Left cardiac atrium (tissue), 4 donors: ENCODE data around the gene ATP5ME. TPM values are rescaled to one million over a fixed set of nuclear protein-coding genes. Genes with fewer than 3 reads are reported as not detected.
"Not testable (repeated sequence)": the region's sequence is repeated elsewhere in the genome, so short reads cannot be mapped to it uniquely, and the experiment has no call there.

Experiments used
- ATAC-seq, 2 donors: fragments of 200-7000 bp; cut with Tn5 transposase; one replicate each; pipeline ENCODE4 v1.9.1; 2020; ENCODE audit warnings: mild to moderate bottlenecking in 2 of 2, moderate library complexity in 2 of 2
- DNase-seq: peaks from one replicate; pipeline ENCODE4 v3.0.0-alpha.2; 2020
- intact Hi-C, 2 donors: fragments of 100-400 bp; cut with DNase I; formaldehyde crosslinking; loops; one replicate each; pipeline versions ENCODE4 v1.14.1 to v1.15.1; 2022 to 2023
- total RNA-seq, 2 donors: library from RNA; stranded (reverse); fragmentation: NEBNext Ultra II Directional; extraction: Animal tissue kit (Norgen Biotek cat#: 25700); gene quantifications; one replicate each; pipeline ENCODE4 v1.2.1, GENCODE V29; 2021
- donor health status: DM: no; HTN: yes; CAD: no.
- donor health status: DM: no; HTN: yes; CAD: no; lungs with severe emphysema.
- donor health status: DM: yes; HTN: yes; CAD: no.
- donor health status: Dilated cardiomyopathy.

ATP5ME gene
- total RNA-seq, 2 donors from 2014 or later = 770 to 781 TPM

DNA sequence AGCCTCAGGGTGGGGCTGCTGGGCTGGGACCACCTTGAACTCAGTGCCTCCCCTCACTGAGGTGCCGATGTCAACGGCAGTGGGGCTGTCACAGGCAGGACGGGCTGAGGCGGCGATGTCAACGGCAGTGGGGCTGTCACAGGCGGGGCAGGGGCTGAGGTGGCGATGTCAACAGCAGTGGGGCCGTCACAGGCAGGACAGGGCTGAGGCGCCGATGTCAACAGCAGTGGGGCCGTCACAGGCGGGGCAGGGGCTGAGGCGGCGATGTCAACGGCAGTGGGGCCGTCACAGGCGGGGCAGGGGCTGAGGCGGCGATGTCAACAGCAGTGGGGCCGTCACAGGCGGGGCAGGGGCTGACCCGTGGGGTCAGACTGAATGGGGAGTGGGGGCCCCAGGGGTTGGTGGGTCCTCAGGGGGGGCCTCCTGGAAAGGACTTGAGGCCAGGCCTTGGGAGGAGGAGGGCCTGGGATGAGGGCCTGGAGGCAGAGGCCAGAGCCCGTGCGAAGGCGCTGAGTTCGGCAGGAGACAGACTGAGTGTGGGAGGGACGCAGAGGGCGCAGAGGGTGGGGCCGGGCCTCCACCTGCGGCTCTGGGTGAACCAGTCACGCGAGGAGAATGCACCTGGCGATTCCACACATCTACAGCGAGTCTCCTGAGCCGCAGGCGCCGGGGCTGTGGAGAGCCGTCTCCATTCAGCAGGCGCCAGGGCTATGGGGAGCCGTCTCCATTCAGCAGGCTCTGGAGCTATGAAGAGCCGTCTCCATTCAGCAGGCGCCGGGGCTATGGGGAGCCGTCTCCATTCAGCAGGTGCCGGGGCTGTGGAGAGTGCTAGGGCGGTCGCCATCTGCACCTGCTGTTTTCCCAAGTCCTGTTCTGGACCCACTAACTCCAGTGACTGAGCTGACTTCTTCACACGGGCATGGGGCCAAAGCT, 22.9 kb downstream of the ATP5ME start:
- peak in 1 of 2 donors; percentile 17 for ATAC-seq
- intact Hi-C loops = no loop called here
- DNase-seq = no peak

DNA sequence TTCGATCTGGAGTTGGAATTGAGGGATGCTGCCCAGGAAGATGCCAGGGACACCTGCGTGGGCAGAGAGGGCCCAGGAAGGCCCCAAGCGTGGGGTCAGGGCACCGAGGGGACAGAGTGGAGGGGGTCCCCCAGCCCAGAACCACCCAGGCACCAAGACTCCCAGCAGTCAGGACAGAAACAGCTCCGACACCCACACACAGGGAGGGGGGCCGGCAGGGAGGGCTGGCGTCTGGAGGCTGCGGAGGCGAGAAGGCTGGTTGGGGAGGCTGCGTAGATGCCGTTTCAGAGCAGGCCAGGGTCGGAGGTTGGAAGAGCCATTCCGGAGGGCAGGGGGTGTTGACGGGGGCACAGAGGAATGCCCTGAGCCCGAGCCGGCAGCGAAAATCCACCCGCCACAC, 23.6 kb downstream of the ATP5ME start:
- no peak for DNase-seq
- intact Hi-C loops = no loop called here

GRCh38 chr4:649751-650310, 24.2 kb downstream of the ATP5ME start:
- no peak for DNase-seq
- no peak for ATAC-seq
- intact Hi-C loops = no loop called here

More for the DNA sequence above, 23.6 kb downstream of the ATP5ME start:
- no peak for ATAC-seq

GRCh38 chr4:649293-649625, 24.8 kb downstream of the ATP5ME start:
- no peak for ATAC-seq
- DNase-seq = no peak
- intact Hi-C loops = no loop called here

DNA sequence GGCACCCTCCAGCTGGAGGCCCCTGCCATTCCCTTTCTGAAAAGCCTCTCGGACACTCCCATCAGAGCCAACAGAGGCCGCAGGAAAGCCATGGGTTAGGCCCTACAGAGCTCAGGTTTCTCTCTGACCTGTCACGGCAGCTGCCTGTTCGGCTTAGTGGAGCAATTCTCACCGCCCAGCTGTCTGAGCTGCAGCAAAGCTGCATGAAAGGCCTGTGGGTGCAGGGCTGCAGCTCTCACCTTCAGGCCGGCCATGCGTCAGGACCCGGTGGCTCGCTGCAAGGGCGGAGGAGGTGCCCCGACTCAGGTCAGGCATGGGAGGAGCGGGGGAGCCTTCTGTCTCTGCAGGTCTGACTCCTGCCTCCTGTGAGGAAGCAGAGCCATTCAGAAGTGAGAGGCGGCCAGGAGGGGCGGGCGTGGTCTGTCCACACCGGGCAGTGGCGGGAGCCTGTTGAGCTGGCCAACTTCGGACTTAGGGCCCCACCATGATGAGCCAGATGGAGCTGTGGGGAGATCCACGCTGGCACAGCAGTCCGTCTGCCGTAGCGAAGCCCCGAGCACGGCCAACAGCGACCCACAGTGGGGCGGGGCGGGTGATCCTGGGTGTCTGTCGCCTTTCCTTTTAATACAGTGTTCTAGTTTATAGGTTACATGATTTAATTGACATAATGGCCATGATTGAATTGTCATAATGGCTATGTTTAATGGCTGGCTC, 25.3 kb downstream of the ATP5ME start:
- no peak for DNase-seq
- ATAC-seq = no peak
- intact Hi-C loops = no loop called here

- intact Hi-C loops = no loop called here
- DNase-seq (no peak), ATAC-seq (no peak)
Observed at GRCh38 chr4:647481-647880, 26.6 kb downstream of the ATP5ME start.

DNA sequence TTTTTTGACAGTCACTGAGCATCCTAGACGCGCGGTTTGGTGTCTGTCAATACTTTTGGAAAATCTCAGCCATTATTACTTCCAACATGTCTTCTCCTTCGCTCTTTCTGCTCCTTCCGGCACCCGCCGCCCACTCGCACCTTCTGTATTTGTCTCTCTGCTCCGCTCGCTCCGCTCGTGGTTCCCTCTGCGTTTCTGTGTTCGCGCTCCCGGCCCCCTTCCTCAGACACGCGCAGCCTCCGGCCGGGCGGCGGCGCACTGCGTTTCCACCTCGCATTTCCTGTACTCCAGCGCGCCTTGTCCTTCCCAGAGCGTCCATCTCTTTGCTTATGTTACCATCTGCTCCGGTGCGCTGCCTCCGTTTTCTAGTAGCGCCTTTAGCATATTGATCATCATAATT, 27.6 kb downstream of the ATP5ME start:
- intact Hi-C loops = no loop called here
- ATAC-seq = no peak
- DNase-seq = no peak

DNA sequence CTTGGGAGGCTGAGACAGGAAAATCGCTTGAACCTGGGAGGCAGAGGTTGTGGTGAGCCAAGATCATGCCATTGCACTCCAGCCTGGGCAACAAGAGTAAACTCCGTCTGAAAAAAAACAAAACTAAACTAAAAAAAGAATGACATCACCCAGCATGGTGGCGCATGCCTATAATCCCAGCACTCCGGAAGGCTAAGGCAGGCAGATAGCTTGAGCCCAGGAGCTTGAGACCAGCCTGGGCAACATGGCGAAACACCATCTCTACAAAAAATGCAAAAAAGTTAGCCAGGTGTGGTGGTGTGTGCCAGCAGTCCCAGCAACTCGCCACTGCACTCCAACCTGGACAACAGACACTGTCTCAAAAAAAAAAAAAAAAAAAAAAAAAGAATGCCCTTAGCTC, 31.7 kb downstream of the ATP5ME start:
- ATAC-seq, intact Hi-C loops, DNase-seq: not testable (repeated sequence)

DNA sequence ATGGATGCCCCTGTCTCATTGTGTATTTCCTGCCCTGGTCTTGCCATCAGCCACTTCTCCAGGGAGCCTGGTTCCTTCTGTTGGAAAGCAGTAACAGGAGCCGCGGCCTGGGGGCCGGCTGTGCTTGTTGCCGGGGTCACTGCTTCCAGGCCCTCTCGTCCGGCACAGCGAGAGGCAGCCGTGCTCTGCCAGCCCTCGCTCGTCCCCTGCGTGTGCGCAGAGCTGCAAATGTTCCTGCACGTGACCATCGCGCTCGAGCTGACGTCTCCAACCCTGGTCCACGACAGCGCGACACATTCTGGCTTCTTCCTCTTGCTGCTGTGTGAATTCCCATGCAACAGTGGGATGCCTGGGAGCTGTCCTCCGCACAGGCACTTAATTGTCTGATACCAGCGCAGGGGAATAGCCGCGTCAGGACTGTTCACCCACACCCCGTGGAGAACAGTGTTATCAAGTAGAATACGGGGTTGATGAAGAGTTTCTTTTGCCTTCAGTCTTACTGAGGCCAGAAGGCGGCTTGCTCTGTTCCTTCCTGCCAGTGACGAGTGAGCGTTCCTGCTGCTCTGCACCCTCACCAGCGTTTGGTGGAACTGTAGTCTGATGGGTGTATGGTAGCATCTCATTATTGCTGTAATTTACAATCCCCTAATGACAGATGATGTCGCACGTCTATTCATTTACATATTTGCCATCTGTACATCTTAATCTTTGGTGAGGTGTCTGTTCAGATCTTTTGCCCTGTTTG, 36.4 kb downstream of the ATP5ME start:
- intact Hi-C loops = no loop called here
- ATAC-seq = no peak
- no peak for DNase-seq

DNA sequence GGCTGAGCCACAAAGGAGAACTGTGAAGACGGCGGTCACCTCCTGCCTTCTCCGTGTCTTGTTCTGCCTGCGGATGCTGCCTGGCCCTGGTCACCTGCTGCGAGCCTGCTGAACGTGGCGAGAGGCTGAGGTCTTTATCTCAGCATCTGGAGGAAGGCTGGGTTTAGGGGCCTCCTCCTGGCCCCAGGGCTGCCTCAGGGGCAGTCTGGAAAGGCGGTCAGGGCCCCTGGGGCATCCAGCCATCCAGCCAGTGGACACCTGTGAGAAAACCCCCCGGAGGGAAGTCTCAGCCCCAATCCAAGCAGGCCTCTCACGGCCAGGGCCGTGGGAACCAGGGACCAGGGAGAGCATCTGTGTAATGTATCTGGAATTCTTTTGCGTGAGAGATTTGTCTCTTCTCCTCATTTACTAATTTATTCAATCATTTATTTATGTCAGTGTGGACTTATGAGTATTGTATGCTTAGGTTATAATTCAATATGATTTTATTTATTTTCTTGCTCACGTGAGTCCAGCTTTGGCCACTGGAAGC, 37.4 kb downstream of the ATP5ME start:
- DNase-seq (no peak), ATAC-seq (no peak)
- intact Hi-C loops = no loop called here

DNA sequence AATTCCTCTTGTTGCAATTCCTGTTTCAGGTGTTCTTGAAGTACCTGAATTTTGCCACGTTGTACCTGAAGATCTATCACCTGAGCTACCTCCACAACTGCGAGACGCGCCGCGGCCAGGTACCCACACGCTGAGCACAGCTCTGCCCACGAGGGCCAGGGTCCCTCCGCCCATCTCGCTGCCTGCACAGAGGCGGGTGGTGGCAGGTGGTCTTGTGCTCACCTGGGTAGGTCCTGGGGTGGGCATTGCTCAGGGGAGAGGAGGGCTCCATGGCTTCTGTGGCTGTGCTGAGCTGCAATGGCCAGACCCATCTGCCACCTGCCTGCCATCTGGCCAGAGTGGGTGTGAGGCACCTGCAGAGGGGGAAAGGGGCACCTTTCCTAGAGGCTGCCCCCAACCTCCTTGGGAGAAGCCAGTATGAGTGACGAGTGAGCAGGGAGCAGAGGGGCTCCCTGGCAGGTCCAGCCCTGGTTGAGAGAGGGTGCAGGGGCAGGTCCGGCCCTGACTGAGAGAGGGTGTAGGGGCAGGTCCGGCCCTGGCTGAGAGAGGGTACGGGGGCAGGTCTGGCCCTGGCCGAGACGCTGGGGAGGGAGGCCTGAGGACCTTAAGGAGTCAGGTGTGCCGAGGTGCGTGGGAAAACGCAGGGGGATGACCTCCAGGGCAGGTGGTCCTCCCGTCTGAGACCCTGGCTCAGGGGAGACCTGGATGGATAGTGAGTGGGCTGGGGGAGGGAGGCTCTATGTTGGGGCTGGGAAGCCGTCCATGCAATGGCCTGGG, 38.0 kb downstream of the ATP5ME start:
- intact Hi-C loops = no loop called here
- ATAC-seq = no peak
- no peak for DNase-seq

DNA sequence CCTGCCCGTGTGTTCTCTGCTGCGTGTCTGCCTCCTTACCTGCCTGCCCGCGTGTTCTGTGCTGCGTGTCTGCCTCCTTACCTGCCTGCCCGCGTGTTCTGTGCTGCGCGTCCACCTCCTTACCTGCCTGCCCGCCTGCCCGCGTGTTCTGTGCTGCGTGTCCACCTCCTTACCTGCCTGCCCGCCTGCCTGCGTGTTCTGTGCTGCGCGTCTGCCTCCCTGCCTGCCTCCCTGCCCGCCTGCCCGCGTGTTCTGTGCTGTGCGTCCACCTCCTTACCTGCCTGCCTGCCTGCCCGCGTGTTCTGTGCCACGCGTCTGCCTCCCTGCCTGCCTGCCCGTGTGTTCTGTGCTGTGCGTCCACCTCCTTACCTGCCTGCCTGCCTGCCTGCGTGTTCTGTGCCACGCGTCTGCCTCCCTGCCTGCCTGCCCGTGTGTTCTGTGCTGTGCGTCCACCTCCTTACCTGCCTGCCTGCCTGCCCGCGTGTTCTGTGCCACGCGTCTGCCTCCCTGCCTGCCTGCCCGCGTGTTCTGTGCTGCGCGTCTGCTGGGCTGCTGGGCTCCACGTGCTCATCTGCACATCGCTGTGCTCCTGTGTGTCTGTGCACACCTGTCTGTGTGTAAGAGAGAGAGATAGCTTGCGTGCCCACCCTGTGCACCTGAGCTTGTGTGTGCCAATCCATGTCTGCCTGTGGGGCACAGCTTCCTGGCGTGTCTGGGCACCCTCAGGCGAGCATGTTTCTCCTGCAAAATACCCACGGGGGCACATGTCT, 38.8 kb downstream of the ATP5ME start:
- ATAC-seq, intact Hi-C loops, DNase-seq: not testable (repeated sequence)

GRCh38 chr4:634599-634985, 39.5 kb downstream of the ATP5ME start:
- DNase-seq (no peak), ATAC-seq (no peak)
- intact Hi-C loops = no loop called here

DNA sequence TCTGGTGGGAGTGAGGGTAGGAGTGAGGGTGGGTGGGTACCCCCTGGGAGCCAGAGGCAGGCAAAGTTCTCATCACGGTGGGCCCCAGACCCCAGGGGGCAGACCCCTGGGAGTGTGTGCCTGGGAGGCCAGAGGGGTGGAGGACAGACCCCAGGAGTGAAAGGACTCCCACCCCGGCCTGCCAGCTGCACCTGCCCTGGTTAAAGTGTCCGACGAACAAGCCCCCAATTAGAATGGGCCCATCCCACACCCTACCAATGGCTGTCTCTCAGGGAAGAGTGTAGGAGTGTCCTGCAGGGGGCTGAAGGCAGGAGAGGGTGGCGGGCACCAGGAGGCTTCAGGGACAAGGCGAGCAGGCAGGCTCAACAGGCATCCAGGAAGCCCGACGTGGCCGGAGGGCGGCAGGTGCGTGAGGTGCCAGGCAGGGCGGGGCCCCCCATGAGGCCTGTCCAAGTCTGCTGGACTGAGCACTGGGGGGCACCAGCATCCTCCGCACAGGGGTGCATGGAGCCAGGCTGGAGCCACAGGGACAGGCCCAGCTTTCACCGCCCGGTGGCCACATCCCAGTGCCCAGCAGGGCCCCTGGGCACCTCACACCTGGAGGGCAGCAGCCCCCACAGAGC, 40.0 kb downstream of the ATP5ME start:
- intact Hi-C loops = no loop called here
- ATAC-seq (no peak), DNase-seq (no peak)

GRCh38 chr4:633406-633805, 40.7 kb downstream of the ATP5ME start:
- ATAC-seq = no peak
- intact Hi-C loops = no loop called here
- no peak for DNase-seq

DNA sequence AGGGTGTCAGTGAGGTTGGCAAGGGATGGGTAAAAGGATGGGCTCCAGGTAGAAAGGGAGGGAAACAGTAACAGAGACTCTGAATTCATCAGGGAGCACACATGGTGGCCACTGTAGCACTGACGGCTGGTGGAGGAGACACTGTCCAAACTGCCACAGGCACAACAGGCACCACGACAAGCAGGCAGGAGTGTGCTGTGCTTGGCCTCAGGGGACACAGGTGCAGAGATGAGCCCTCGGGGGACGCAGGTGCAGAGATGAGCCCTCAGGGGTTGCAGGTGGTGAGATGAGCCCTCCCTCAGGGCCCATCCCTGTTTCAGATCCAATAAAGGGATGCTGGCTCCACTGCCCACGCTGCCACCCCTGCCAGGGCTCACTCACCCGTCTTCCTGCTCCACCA, 41.1 kb downstream of the ATP5ME start:
- ATAC-seq (no peak), DNase-seq (no peak)
- intact Hi-C loops = no loop called here

DNA sequence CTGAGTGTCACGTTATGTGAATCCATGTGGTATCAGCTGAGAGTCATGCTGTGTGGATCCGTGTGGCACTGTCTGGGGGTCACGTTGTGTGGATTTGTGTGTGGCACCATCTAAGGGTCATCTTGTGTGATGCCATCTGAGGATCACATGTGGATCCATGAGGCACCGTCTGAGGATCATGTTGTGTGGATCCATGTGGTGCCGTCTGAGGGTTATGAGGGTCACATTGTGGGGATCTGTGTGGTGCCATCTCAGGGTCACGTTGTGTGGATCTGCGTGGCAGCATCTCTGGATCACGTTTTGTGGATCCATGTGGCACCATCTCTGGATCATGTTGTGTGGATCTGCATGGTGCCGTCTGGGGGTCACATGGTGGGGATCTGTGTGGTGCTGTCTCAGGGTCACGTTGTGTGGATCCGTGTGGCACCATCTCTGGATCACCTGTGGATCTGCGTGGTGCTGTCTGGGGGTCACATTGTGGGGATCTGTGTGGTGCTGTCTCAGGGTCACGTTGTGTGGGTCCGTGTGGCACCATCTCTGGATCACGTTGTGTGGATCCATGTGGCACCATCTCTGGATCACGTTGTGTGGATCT, 41.8 kb downstream of the ATP5ME start:
- intact Hi-C loops = no loop called here
- ATAC-seq = no peak
- DNase-seq = no peak
